Stimulated activated CD4-positive, alpha-beta T cell treated with anti-CD3 and anti-CD28 coated beads, TNF-alpha, amount 100 ng/mL, for 1 hour (primary cell): Measurements from ENCODE around the gene GPSM1.

ENCODE experiments used
- DNase-seq, 3 donors: peaks; one replicate each; pipeline ENCODE4 v3.0.0-alpha.2; 2020; ENCODE audit warnings: low read depth in 3 of 3, low spot score in 1 of 3

GPSM1 gene

GRCh38 chr9:136373300-136374182 is 46.2 kb downstream of the GPSM1 start, which contains the start of gene CARD9:
Gene CARD9 (minus strand): TSS chr9:136373669. CDS start chr9:136372078, 1,591 bp downstream.
- no peak for DNase-seq

GRCh38 chr9:136374183-136374575 is 46.8 kb downstream of the GPSM1 start:
- DNase-seq: no peak

GRCh38 chr9:136375096-136375495 is 47.8 kb downstream of the GPSM1 start:
- DNase-seq: no peak

GRCh38 chr9:136376457-136376856 is 49.1 kb downstream of the GPSM1 start:
- no peak for DNase-seq

- no peak for DNase-seq
Observed at GRCh38 chr9:136377341-136378169, 50.2 kb downstream of the GPSM1 start.

GRCh38 chr9:136378170-136379002 is 51.0 kb downstream of the GPSM1 start:
- DNase-seq: no peak

- no peak for DNase-seq
Observed at GRCh38 chr9:136379003-136379287, 51.6 kb downstream of the GPSM1 start.

GRCh38 chr9:136379401-136379800 is 52.1 kb downstream of the GPSM1 start:
- DNase-seq: no peak

- DNase-seq: no peak
Observed at GRCh38 chr9:136379891-136380290, 52.6 kb downstream of the GPSM1 start.

GRCh38 chr9:136380381-136380780 is 53.0 kb downstream of the GPSM1 start:
- DNase-seq: no peak

GRCh38 chr9:136381311-136381710 is 54.0 kb downstream of the GPSM1 start:
- no peak for DNase-seq

- DNase-seq: no peak
Observed at GRCh38 chr9:136381966-136382513, 54.7 kb downstream of the GPSM1 start.

- DNase-seq: no peak
Observed at GRCh38 chr9:136383436-136383835, 56.1 kb downstream of the GPSM1 start.

GRCh38 chr9:136385015-136385414 is 57.7 kb downstream of the GPSM1 start:
- no peak for DNase-seq

GRCh38 chr9:136386018-136386417 is 58.7 kb downstream of the GPSM1 start:
- no peak for DNase-seq

- DNase-seq: no peak
Observed at GRCh38 chr9:136387217-136387616, 59.9 kb downstream of the GPSM1 start.

GRCh38 chr9:136389396-136389795 is 62.1 kb downstream of the GPSM1 start:
- no peak for DNase-seq

GRCh38 chr9:136391737-136392537 is 64.6 kb downstream of the GPSM1 start:
- DNase-seq: no peak

- DNase-seq: no peak
Observed at GRCh38 chr9:136392538-136393449, 65.5 kb downstream of the GPSM1 start.
